ENCODE results near the gene RUFY4.
"Not testable (repeated sequence)": the region's sequence is repeated elsewhere in the genome, so short reads cannot be mapped to it uniquely, and the experiment has no call there.

RUFY4 gene

GRCh38 chr2:218095853-218096252 is 26.8 kb downstream of the RUFY4 start:
- no peak for DNase-seq
- Histone ChIP-seq H3K27ac (ENCODE audit: low read depth, low read length) (no peak overlapping the region), H3K23ac (ENCODE audit: low read length) (no peak overlapping the region), H4K91ac (ENCODE audit: low read depth, low read length) (no peak overlapping the region), H4K8ac (ENCODE audit: low read depth, low read length) (no peak overlapping the region), H2AFZ (ENCODE audit: insufficient read depth, low read length, poor library complexity) (no peak overlapping the region), H3K4me3 (ENCODE audit: low read depth, low read length) (no peak overlapping the region), H2BK12ac (ENCODE audit: low read length) (no peak overlapping the region), H2BK120ac (ENCODE audit: insufficient read depth, low read length, poor library complexity) (no peak overlapping the region), H2BK5ac (ENCODE audit: low read depth, low read length, poor library complexity) (no peak overlapping the region), H3K79me1 (ENCODE audit: low read length) (no peaks in the 10 kb centered on the region), H3K79me2 (ENCODE audit: control insufficient read depth, insufficient read depth, low read length, poor library complexity) (no peaks in the 10 kb centered on the region), H2AK5ac (ENCODE audit: low read length) (no peak overlapping the region), H3K4me2 (ENCODE audit: low read length) (no peak overlapping the region), H3K4ac (ENCODE audit: low read depth, low read length) (no peak overlapping the region), H3K18ac (ENCODE audit: low read length) (no peak overlapping the region), H3K27me3 (ENCODE audit: insufficient read depth, low read length) (no peaks in the 10 kb centered on the region), H3K4me1 (ENCODE audit: control insufficient read depth in 1 of 2, insufficient read depth in 2 of 2, low read length in 2 of 2) (no peaks in the 10 kb centered on the region), H3K14ac (ENCODE audit: low read length) (no peak overlapping the region), H4K12ac (ENCODE audit: low read depth, low read length) (no peak overlapping the region), H3K9ac (ENCODE audit: low read length) (no peak overlapping the region), H3K9me3 (ENCODE audit: insufficient read depth, low read depth, low read length) (peaks cover 2% of the 10 kb centered on the region), H3K36me3 (ENCODE audit: control insufficient read depth in 1 of 2, insufficient read depth in 2 of 2, low read length in 2 of 2) (no peaks in the 10 kb centered on the region)
- WGBS (ENCODE audit: extremely low coverage, insufficient coverage, insufficient read length) = no CpG with 5 or more reads among the region's 8 CpGs

- Histone ChIP-seq H3K9me3 (ENCODE audit: insufficient read depth, low read depth, low read length) (no peaks in the 10 kb centered on the region), H2AK5ac (ENCODE audit: low read length) (no peak overlapping the region), H3K9ac (ENCODE audit: low read length) (no peak overlapping the region), H4K91ac (ENCODE audit: low read depth, low read length) (no peak overlapping the region), H3K36me3 (ENCODE audit: control insufficient read depth in 1 of 2, insufficient read depth in 2 of 2, low read length in 2 of 2) (no peaks in the 10 kb centered on the region), H2BK5ac (ENCODE audit: low read depth, low read length, poor library complexity) (no peak overlapping the region), H3K4me1 (ENCODE audit: control insufficient read depth in 1 of 2, insufficient read depth in 2 of 2, low read length in 2 of 2) (no peaks in the 10 kb centered on the region), H3K79me1 (ENCODE audit: low read length) (no peaks in the 10 kb centered on the region), H3K79me2 (ENCODE audit: control insufficient read depth, insufficient read depth, low read length, poor library complexity) (no peaks in the 10 kb centered on the region), H3K27ac (ENCODE audit: low read depth, low read length) (no peak overlapping the region), H4K12ac (ENCODE audit: low read depth, low read length) (no peak overlapping the region), H3K14ac (ENCODE audit: low read length) (no peak overlapping the region), H3K4me2 (ENCODE audit: low read length) (no peak overlapping the region), H2BK120ac (ENCODE audit: insufficient read depth, low read length, poor library complexity) (no peak overlapping the region), H3K4me3 (ENCODE audit: low read depth, low read length) (no peak overlapping the region), H3K23ac (ENCODE audit: low read length) (no peak overlapping the region), H3K4ac (ENCODE audit: low read depth, low read length) (no peak overlapping the region), H2BK12ac (ENCODE audit: low read length) (no peak overlapping the region), H3K27me3 (ENCODE audit: insufficient read depth, low read length) (no peaks in the 10 kb centered on the region), H4K8ac (ENCODE audit: low read depth, low read length) (no peak overlapping the region), H2AFZ (ENCODE audit: insufficient read depth, low read length, poor library complexity) (no peak overlapping the region), H3K18ac (ENCODE audit: low read length) (no peak overlapping the region)
- WGBS (ENCODE audit: extremely low coverage, insufficient coverage, insufficient read length) = no CpG with 5 or more reads among the region's 3 CpGs
- no peak for DNase-seq
Measured at GRCh38 chr2:218097975-218098374, 28.9 kb downstream of the RUFY4 start.

GRCh38 chr2:218108834-218109233 is 39.8 kb downstream of the RUFY4 start:
- H4K12ac ChIP-seq (ENCODE audit: low read depth, low read length); H3K23ac ChIP-seq (ENCODE audit: low read length); H3K4me1 ChIP-seq (ENCODE audit: control insufficient read depth in 1 of 2, insufficient read depth in 2 of 2, low read length in 2 of 2); H4K8ac ChIP-seq (ENCODE audit: low read depth, low read length); H4K91ac ChIP-seq (ENCODE audit: low read depth, low read length); H3K18ac ChIP-seq (ENCODE audit: low read length); H2AK5ac ChIP-seq (ENCODE audit: low read length); H3K4ac ChIP-seq (ENCODE audit: low read depth, low read length); H3K9ac ChIP-seq (ENCODE audit: low read length); H3K36me3 ChIP-seq (ENCODE audit: control insufficient read depth in 1 of 2, insufficient read depth in 2 of 2, low read length in 2 of 2); H3K79me2 ChIP-seq (ENCODE audit: control insufficient read depth, insufficient read depth, low read length, poor library complexity); H3K4me2 ChIP-seq (ENCODE audit: low read length); H3K27me3 ChIP-seq (ENCODE audit: insufficient read depth, low read length); H2BK12ac ChIP-seq (ENCODE audit: low read length); H3K79me1 ChIP-seq (ENCODE audit: low read length); H3K27ac ChIP-seq (ENCODE audit: low read depth, low read length); DNase-seq; H2AFZ ChIP-seq (ENCODE audit: insufficient read depth, low read length, poor library complexity); H3K14ac ChIP-seq (ENCODE audit: low read length); H2BK5ac ChIP-seq (ENCODE audit: low read depth, low read length, poor library complexity); H2BK120ac ChIP-seq (ENCODE audit: insufficient read depth, low read length, poor library complexity); H3K4me3 ChIP-seq (ENCODE audit: low read depth, low read length): not testable (repeated sequence)
- H3K9me3 ChIP-seq (ENCODE audit: insufficient read depth, low read depth, low read length) = peaks cover 11% of the 10 kb centered on the region
- WGBS (ENCODE audit: extremely low coverage, insufficient coverage, insufficient read length) = no CpG with 5 or more reads among the region's 7 CpGs

- H4K91ac ChIP-seq (ENCODE audit: low read depth, low read length); H2BK12ac ChIP-seq (ENCODE audit: low read length); H4K12ac ChIP-seq (ENCODE audit: low read depth, low read length); H3K4me3 ChIP-seq (ENCODE audit: low read depth, low read length); H3K18ac ChIP-seq (ENCODE audit: low read length); H3K27ac ChIP-seq (ENCODE audit: low read depth, low read length); H2BK120ac ChIP-seq (ENCODE audit: insufficient read depth, low read length, poor library complexity); H3K14ac ChIP-seq (ENCODE audit: low read length); H4K8ac ChIP-seq (ENCODE audit: low read depth, low read length); DNase-seq; H3K9me3 ChIP-seq (ENCODE audit: insufficient read depth, low read depth, low read length); H3K36me3 ChIP-seq (ENCODE audit: control insufficient read depth in 1 of 2, insufficient read depth in 2 of 2, low read length in 2 of 2); H3K23ac ChIP-seq (ENCODE audit: low read length); H2AFZ ChIP-seq (ENCODE audit: insufficient read depth, low read length, poor library complexity); H3K4me1 ChIP-seq (ENCODE audit: control insufficient read depth in 1 of 2, insufficient read depth in 2 of 2, low read length in 2 of 2); H3K4me2 ChIP-seq (ENCODE audit: low read length); H3K4ac ChIP-seq (ENCODE audit: low read depth, low read length); H2AK5ac ChIP-seq (ENCODE audit: low read length); H3K9ac ChIP-seq (ENCODE audit: low read length); H3K27me3 ChIP-seq (ENCODE audit: insufficient read depth, low read length); H2BK5ac ChIP-seq (ENCODE audit: low read depth, low read length, poor library complexity); H3K79me2 ChIP-seq (ENCODE audit: control insufficient read depth, insufficient read depth, low read length, poor library complexity); H3K79me1 ChIP-seq (ENCODE audit: low read length): not testable (repeated sequence)
- WGBS (ENCODE audit: extremely low coverage, insufficient coverage, insufficient read length) = no CpG with 5 or more reads among the region's 4 CpGs
Measured at GRCh38 chr2:218121789-218122188, 52.7 kb downstream of the RUFY4 start.

- H2AFZ ChIP-seq (ENCODE audit: insufficient read depth, low read length, poor library complexity); H3K23ac ChIP-seq (ENCODE audit: low read length): not testable (repeated sequence)
Measured at GRCh38 chr2:218122286-218122685, 53.2 kb downstream of the RUFY4 start.

More at GRCh38 chr2:218122286-218122685, 53.2 kb downstream of the RUFY4 start:
- not testable (repeated sequence) for H3K79me2 ChIP-seq (ENCODE audit: control insufficient read depth, insufficient read depth, low read length, poor library complexity); H2BK120ac ChIP-seq (ENCODE audit: insufficient read depth, low read length, poor library complexity); H3K9ac ChIP-seq (ENCODE audit: low read length); H3K4ac ChIP-seq (ENCODE audit: low read depth, low read length); H3K36me3 ChIP-seq (ENCODE audit: control insufficient read depth in 1 of 2, insufficient read depth in 2 of 2, low read length in 2 of 2); H2BK5ac ChIP-seq (ENCODE audit: low read depth, low read length, poor library complexity); H2AK5ac ChIP-seq (ENCODE audit: low read length); H3K4me2 ChIP-seq (ENCODE audit: low read length); H4K8ac ChIP-seq (ENCODE audit: low read depth, low read length); H3K9me3 ChIP-seq (ENCODE audit: insufficient read depth, low read depth, low read length); H4K12ac ChIP-seq (ENCODE audit: low read depth, low read length); H3K27ac ChIP-seq (ENCODE audit: low read depth, low read length); H3K14ac ChIP-seq (ENCODE audit: low read length); H3K4me3 ChIP-seq (ENCODE audit: low read depth, low read length); DNase-seq; H3K4me1 ChIP-seq (ENCODE audit: control insufficient read depth in 1 of 2, insufficient read depth in 2 of 2, low read length in 2 of 2); H3K27me3 ChIP-seq (ENCODE audit: insufficient read depth, low read length); H4K91ac ChIP-seq (ENCODE audit: low read depth, low read length); H3K18ac ChIP-seq (ENCODE audit: low read length); H3K79me1 ChIP-seq (ENCODE audit: low read length); H2BK12ac ChIP-seq (ENCODE audit: low read length)

All from trophoblast cell (in vitro differentiated cells and primary cell).